ENCODE data around the gene TAF6.
A peak's percentile ranks its signal among the peaks of the same experiment; 100 is the strongest.

Gene TAF6

DNA sequence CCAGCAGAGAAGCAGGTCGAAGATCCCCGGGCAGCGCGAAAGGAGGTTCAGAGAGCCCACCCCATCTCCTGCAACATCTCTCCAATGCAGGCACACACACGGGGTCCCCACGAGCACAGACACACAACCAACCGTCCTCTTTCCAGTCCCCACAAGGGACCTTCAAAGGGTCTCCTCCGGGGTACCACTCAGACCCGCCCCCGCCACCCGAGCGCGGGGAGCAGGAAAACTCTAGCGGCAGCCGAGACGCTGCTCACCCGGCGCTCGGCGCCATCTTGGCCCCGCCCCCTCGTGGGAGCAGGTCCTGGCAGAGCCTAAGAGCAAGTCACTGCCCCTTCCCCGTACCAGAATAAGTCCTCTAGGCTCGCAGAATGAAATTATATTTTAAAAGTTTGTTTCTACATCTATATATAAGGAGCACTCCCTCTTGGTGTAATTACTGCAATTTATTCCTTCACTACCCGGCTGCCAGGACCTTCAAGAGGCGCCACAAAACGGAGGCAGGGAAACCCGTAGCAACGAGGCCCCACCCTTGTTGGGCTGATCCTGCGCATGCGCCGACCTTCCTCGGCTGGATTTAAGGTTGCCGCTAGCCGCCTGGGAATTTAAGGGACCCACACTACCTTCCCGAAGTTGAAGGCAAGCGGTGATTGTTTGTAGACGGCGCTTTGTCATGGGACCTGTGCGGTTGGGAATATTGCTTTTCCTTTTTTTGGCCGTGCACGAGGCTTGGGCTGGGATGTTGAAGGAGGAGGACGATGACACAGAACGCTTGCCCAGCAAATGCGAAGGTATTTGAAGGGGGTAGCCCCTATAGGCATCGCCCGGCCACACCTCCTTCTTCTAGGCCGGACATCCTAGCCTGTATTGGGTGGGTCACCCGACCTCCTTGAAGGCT, at the start of gene TAF6, which contains the start of gene CNPY4:
Gene TAF6 (minus strand): TSS at position 287 of the 898 bp plus-strand sequence. CDS start 5,149 bp downstream, outside the sequence.
Gene CNPY4 (plus strand): TSS at position 563 of the 898 bp plus-strand sequence. CDS start 111 bp downstream, at position 674.
- peak; percentile 82 for DNase-seq

DNA sequence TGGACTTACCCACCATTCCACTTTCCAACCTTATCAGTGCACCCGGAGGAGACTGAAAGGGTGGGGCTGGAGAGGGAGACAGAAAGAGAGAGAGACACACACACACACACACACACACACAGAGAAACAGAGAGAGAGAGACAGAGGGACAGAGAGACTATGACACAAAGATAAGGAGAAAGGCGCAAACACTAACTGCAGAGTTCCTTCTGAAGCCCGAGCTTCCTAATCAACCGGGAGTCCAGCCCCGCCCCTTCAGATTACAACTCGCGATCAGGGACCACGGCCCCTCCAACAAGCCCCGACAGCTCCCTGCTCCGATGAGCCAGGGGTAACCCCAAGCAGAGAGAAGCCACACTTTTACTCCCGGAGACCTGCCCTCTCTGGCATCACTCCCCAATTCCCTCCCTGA, 48.8 kb upstream of the TAF6 start:
- no peak for DNase-seq

DNA sequence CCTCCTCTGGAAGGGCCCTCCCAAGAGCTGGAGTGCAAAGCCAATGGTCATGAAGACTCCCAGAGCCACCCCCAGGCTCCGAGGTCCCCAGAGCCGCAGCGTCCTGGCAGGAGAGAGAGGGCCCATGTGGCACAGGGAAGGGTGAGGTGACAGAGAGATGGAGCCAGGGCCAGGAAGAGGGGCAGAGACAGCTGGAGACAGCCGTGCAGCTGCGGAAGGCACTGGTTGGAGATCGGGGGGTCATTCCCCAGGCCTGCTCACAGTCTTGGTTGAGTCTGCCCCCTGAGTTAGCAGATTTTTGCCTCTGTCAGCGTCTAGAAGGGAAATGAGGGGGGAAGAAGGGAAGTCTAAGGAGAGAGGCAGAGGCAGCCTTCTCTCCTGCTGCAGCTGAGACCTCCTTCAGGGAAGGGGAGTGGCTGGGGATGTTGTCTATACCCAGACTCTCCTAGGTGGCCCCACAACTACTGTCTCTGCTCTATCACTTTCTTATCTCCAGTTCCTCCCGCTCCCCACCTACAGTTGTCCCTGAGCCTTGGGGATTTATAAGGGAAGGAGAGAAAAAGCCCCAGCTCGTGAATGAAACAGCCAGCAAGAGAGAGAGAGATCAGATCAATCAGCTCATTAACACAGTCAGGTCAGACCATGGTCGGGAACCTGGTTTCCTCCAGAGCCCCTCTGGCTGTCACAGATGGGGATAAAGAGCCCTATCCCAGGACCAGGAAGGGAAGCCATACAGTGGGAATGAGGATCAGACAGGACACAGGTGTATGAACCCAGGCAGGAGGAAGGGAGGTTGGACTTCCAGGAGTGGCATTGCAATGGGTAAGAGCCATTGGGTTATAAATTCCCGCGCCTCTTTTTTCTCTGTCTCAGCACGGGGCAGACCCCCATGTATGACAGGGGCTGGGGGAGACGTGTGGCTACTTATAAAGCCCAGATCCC, 48.1 kb upstream of the TAF6 start:
- no peak for DNase-seq

GRCh38 chr7:100166317-100166940, 47.3 kb upstream of the TAF6 start:
- no peak for DNase-seq

DNA sequence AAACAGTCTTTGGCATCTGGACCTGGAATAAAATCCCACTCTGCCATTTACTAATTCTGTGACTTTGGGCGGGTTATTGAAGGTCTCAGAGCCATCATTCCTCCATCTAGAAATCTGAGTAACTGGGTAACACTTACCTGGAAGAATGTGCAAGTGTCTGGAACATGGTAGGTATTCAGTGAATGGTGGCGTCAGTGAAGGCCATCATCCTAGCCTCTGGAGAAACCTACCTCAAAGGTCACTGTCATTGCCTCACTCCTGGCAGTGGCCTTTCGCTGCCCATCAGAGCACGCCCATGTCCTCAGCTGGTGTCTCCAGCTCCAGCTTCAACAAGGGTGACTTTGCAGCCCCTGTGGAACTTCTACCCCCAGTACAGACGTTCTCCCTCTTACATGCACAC, 44.7 kb upstream of the TAF6 start:
- no peak for DNase-seq

- peak; percentile 61 for DNase-seq
These were observed 43.9 kb upstream of the TAF6 start for GRCh38 chr7:100163006-100163531.

GRCh38 chr7:100160067-100160466, 40.9 kb upstream of the TAF6 start:
- DNase-seq = no peak

DNA sequence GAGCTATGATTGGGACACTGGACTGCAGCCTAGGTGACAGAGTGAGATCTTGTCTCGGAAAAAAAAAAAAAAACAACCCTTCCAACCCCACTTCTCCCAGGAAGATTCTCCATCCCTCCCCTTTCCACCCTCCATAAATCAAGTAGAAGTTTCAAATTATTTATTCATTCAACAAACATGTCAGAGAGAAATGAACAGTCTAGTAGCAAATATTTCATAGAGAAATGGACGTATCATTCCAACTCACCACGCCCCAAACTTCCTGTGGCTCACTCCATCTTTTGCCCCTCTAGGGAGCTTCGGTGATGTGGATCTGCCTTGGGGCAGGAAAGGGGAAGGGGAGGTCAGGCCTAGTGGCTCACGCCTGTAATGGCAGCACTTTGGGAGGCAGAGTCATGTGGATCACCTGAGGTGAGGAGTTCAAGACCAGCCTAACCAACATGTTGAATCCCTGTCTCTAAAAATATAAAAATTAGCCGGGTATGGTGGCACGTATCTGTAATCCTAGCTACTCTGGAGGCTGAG, 40.0 kb upstream of the TAF6 start:
- DNase-seq = no peak

- DNase-seq = peak; percentile 90
These were observed 39.3 kb upstream of the TAF6 start, which contains the start of gene TRAPPC14 for GRCh38 chr7:100158229-100159098. TRAPPC14 (minus strand) TSS chr7:100158723; CDS start chr7:100158499, 224 bp downstream.

GRCh38 chr7:100157334-100158228, 38.4 kb upstream of the TAF6 start:
- DNase-seq = peak; percentile 34

DNA sequence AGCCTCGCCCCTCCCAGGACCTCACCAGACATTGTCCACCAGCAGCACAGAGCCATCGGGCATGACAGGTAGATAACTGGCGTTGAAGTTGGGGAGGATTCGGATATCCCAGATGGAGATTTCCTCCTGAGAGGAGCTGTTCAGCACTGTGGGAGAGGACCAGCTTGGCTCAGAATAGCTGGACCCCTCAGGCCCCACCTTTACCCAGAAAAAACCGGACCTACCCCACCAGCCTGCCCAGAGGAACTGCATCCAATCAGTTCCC, 37.8 kb upstream of the TAF6 start:
- DNase-seq = no peak

- no peak for DNase-seq
These were observed 37.3 kb upstream of the TAF6 start for GRCh38 chr7:100156331-100157068.

DNA sequence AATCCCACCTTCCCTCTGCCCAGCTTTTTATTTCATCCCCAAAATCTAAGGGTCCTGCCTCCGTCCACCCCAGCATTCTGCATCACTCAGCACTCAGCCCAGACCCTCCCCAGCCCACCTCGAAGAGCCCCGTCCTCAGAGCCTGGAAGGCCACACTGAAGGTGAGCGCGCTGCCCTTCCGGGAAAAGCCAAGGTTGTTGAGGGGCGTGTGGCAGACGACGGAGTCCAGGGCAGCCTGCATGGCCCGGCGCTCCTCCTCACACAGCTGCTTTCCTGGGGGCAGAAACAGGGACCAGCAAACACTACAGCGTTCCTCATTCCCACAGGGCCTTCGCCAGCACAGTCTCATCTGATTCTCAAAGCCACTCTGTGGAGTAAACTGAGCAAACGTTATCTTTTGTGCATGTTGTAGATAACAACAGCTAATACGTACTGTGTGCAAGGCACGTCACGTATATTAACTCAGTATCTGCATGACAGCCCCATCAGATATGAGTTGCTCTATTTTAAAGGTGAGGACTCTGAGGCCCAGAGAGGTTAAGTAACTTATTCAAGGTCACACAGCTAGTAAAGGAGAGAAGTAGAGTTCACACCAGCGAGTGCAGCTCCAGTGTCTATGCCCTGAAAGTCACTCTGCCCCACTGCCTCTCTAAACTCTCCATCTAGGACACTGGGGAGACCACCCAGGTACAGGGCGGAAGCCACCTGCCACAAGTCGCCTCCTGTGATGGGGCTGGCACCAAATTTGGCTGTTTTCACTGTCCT, 36.6 kb upstream of the TAF6 start:
- no peak for DNase-seq

DNA sequence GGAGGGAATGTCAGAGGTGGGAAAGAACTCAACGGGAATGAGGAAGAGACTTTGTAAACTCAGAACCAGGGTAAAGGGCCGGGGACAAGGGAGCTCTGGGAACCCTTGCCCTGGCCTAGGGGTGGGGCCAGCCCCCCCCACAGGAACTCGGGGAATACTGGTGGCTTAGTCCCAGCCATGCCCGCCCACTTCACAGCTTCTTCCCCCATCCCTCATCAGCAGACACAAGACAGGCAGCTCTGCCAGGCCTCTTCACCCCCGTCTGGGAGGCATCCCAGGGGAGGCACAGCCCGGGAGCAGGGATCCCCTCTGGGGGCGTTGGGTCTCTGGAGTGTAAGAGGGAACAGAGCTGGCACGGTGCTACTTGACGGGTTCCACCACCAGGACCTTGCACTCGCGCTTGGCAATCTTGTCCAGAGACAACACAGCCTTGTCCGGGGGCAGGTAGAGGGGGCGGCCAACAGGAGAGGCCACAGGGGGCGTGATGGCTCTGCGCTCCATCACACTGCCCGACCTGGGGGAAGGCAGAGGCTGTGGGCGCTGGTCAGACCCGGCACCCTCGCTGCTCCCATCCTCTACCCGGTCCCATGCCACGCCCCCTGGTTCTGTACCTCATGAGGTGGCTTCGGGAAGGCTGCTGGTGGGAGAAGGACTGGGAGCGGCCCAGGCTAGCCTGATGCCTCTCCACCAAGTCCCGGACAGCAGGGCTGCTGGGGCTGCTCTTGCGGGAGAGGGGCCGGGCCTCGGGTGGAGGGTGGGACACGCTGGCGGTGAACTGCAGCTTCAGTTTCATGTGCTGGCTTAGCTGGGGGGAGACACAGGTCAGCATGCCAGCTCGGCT, 35.7 kb upstream of the TAF6 start:
- DNase-seq = no peak

DNA sequence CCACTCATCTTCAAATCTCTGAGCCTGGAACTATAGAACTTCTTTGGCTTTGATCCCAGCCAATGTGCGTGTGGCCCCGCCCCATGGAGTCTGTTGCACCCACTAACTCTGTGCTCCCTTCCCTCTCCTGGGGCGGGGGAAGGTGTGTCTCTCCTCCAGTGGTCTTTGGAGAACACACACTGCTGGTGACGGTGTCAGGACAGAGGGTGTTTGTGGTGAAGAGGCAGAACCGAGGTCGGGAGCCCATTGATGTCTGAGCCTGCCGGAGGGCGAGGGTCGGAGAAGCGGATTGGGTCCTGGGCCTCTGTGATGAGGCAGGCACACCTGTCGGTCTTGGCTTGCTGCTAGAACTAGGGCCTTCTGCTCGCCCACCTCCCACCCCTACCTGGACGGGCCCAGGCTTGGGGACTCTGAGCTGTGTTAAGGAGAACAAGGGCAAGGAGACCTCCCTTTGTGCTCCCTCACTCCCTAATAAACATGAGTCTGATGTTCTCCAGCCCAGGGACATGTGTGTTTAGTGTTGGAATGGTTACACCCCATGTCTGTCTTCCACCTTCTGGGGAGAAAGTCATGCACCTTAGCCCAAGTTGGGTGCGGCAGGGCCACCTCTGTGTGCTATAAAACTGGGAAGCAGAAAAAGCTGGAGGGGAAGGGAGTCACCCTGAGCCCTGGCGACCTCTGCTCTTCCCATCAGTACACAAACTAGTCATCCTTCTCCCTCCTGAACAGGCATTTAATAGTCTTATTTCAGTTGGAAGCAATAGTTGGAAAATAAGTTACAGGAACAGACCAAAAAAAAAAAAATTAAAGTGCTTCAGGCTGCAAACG, 34.8 kb upstream of the TAF6 start:
- no peak for DNase-seq

- DNase-seq = no peak
These were observed 33.9 kb upstream of the TAF6 start for GRCh38 chr7:100152937-100153666.
